ENCODE results near the gene STYK1. TPM values are rescaled to one million over a fixed set of nuclear protein-coding genes. Genes with fewer than 3 reads are reported as not detected.
A peak's percentile ranks its signal among the peaks of the same experiment; 100 is the strongest.

STYK1 gene
- total RNA-seq, 4 donors from 2014 or later: 0.50 to 1.2 TPM; not detected in 2

GRCh38 chr12:10641735-10642500 lies 31.9 kb downstream of the STYK1 start:
- WGBS: 62% methylated on average over 6 of the region's 6 CpGs
- DNase-seq (ENCODE audit: extremely low spot score): no peak
- Histone ChIP-seq H3K27ac (replicated peaks in 1 of 4) (no peak overlapping the region), H3K9me3 (peaks cover 0 to 13% (median 11%) of the 10 kb centered on the region in 4 donors), H3K27me3 (no peaks in the 10 kb centered on the region), H3K36me3 (no peaks in the 10 kb centered on the region), H3K4me1 (no peaks in the 10 kb centered on the region), H3K4me3 (no peak overlapping the region)
- intact Hi-C loops (cut with DNase I): no loop called here
- TF ChIP-seq EP300 (IDR thresholded peaks at IDR 0.05) (no peak), POLR2A (IDR thresholded peaks at IDR 0.05; ENCODE audit: low read depth) (no peak), POLR2AphosphoS5 (IDR thresholded peaks at IDR 0.05) (peak in 1 of 2 donors; percentile 12)

- no peaks in the 10 kb centered on the region for H3K36me3 ChIP-seq
- no peaks in the 10 kb centered on the region for H3K27me3 ChIP-seq
- intact Hi-C loops (cut with DNase I): no loop called here
- no peak overlapping the region for H3K27ac ChIP-seq (replicated peaks in 1 of 4)
- TF ChIP-seq EP300 (IDR thresholded peaks at IDR 0.05) (no peak), POLR2A (IDR thresholded peaks at IDR 0.05; ENCODE audit: low read depth) (no peak), POLR2AphosphoS5 (IDR thresholded peaks at IDR 0.05) (no peak), CTCF (IDR thresholded peaks at IDR 0.05) (no peak)
- H3K4me3 ChIP-seq: no peak overlapping the region
- whole genome bisulfite sequencing: 86% methylated on average over 1 of the region's 1 CpG
- H3K4me1 ChIP-seq: no peaks in the 10 kb centered on the region
- no peak for DNase-seq (ENCODE audit: extremely low spot score)
- no peaks in the 10 kb centered on the region for H3K9me3 ChIP-seq
Observed at GRCh38 chr12:10638728-10639127, 35.1 kb downstream of the STYK1 start.

- Histone ChIP-seq H3K27ac (replicated peaks in 1 of 4) (no peak overlapping the region), H3K27me3 (no peaks in the 10 kb centered on the region), H3K4me3 (no peak overlapping the region), H3K9me3 (no peaks in the 10 kb centered on the region), H3K36me3 (no peaks in the 10 kb centered on the region), H3K4me1 (no peaks in the 10 kb centered on the region)
- DNase-seq (ENCODE audit: extremely low spot score): no peak
- 59% methylated on average over 6 of the region's 6 CpGs for WGBS
- intact Hi-C loops (cut with DNase I): no loop called here
- TF ChIP-seq EP300 (IDR thresholded peaks at IDR 0.05) (no peak), POLR2AphosphoS5 (IDR thresholded peaks at IDR 0.05) (no peak), CTCF (IDR thresholded peaks at IDR 0.05) (no peak), POLR2A (IDR thresholded peaks at IDR 0.05; ENCODE audit: low read depth) (no peak)
Observed at GRCh38 chr12:10636611-10637010, 37.2 kb downstream of the STYK1 start.

GRCh38 chr12:10636124-10636523 lies 37.7 kb downstream of the STYK1 start:
- Histone ChIP-seq H3K4me3 (no peak overlapping the region), H3K27ac (replicated peaks in 1 of 4) (no peak overlapping the region), H3K9me3 (no peaks in the 10 kb centered on the region), H3K4me1 (no peaks in the 10 kb centered on the region), H3K36me3 (no peaks in the 10 kb centered on the region), H3K27me3 (no peaks in the 10 kb centered on the region)
- DNase-seq (ENCODE audit: extremely low spot score): no peak
- 78% methylated on average over 3 of the region's 3 CpGs for WGBS
- TF ChIP-seq POLR2AphosphoS5 (IDR thresholded peaks at IDR 0.05) (no peak), POLR2A (IDR thresholded peaks at IDR 0.05; ENCODE audit: low read depth) (no peak), CTCF (IDR thresholded peaks at IDR 0.05) (no peak), EP300 (IDR thresholded peaks at IDR 0.05) (no peak)
- intact Hi-C loops (cut with DNase I): no loop called here

- H3K36me3 ChIP-seq: no peaks in the 10 kb centered on the region
- TF ChIP-seq EP300 (IDR thresholded peaks at IDR 0.05) (no peak), POLR2AphosphoS5 (IDR thresholded peaks at IDR 0.05) (no peak), POLR2A (IDR thresholded peaks at IDR 0.05; ENCODE audit: low read depth) (no peak), CTCF (IDR thresholded peaks at IDR 0.05) (no peak)
- no peaks in the 10 kb centered on the region for H3K9me3 ChIP-seq
- no peak for DNase-seq (ENCODE audit: extremely low spot score)
- WGBS: 78% methylated on average over 2 of the region's 2 CpGs
- H3K4me3 ChIP-seq: no peak overlapping the region
- intact Hi-C loops (cut with DNase I): no loop called here
- no peak overlapping the region for H3K27ac ChIP-seq (replicated peaks in 1 of 4)
- no peaks in the 10 kb centered on the region for H3K4me1 ChIP-seq
- H3K27me3 ChIP-seq: no peaks in the 10 kb centered on the region
Observed at GRCh38 chr12:10635306-10635705, 38.5 kb downstream of the STYK1 start.

All from esophagus muscularis mucosa (tissue), 4 donors.